GM12891 (cell line): ENCODE results near the gene SELENOV. TPM values are rescaled to one million over a fixed set of nuclear protein-coding genes. Genes with fewer than 3 reads are reported as not detected.
A peak's percentile ranks its signal among the peaks of the same experiment; 100 is the strongest.

Experiments
- DNase-seq: peaks from one replicate; pipeline ENCODE4 v3.0.0; 2011; ENCODE audit warnings: low spot score; ENCODE audit not compliant: insufficient read length
- FAIRE-seq: peaks from 2 replicates; lab custom pipeline; 2011; peaks lifted over from hg19 to GRCh38; lab: Jason Lieb, UNC
- PAX5 ChIP-seq: IDR thresholded peaks from 2 replicates; pipeline ENCODE4 v1.6.1; 2011; ENCODE audit warnings: low read length, moderate library complexity, mild to moderate bottlenecking; ENCODE audit not compliant: insufficient read depth, severe bottlenecking
- POLR2A ChIP-seq: IDR thresholded peaks from 2 replicates; pipeline ENCODE4 v1.6.1; 2011; ENCODE audit warnings: low read depth, low read length, control low read depth
- POLR2AphosphoS5 ChIP-seq: IDR thresholded peaks from 2 replicates; pipeline ENCODE4 v1.6.1; 2011; ENCODE audit warnings: low read depth, low read length, control low read depth
- POU2F2 ChIP-seq: IDR thresholded peaks from 2 replicates; pipeline ENCODE4 v1.6.1; 2011; ENCODE audit warnings: low read depth, mild to moderate bottlenecking, control low read depth, low read length, moderate library complexity
- SPI1 ChIP-seq: IDR thresholded peaks from 2 replicates; pipeline ENCODE4 v1.6.1; 2011; ENCODE audit warnings: low read depth, low read length, control low read depth
- TAF1 ChIP-seq: IDR thresholded peaks from 2 replicates; pipeline ENCODE4 v1.6.1; 2011; ENCODE audit warnings: low read depth, low read length, control low read depth
- polyA plus RNA-seq: library from polyadenylated mRNA; unstranded; fragments of >200 nt; gene quantifications from one replicate; pipeline ENCODE4 v1.2.1, GENCODE V29; 2012; ENCODE audit warnings: low read depth, missing spikeins, inconsistent platforms; ENCODE audit not compliant: missing spikeins

Gene SELENOV, protein sequence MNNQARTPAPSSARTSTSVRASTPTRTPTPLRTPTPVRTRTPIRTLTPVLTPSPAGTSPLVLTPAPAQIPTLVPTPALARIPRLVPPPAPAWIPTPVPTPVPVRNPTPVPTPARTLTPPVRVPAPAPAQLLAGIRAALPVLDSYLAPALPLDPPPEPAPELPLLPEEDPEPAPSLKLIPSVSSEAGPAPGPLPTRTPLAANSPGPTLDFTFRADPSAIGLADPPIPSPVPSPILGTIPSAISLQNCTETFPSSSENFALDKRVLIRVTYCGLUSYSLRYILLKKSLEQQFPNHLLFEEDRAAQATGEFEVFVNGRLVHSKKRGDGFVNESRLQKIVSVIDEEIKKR
- polyA plus RNA-seq: not detected

GRCh38 chr19:39514840-39515550 is at the start of gene SELENOV:
Gene SELENOV (plus strand): TSS chr19:39515139. CDS start chr19:39515213, 74 bp downstream.
- TF ChIP-seq POU2F2 (no peak), PAX5 (no peak), SPI1 (no peak), POLR2AphosphoS5 (no peak), TAF1 (no peak), POLR2A (no peak)
- DNase-seq: no peak
- peak; percentile 76 for FAIRE-seq

DNA sequence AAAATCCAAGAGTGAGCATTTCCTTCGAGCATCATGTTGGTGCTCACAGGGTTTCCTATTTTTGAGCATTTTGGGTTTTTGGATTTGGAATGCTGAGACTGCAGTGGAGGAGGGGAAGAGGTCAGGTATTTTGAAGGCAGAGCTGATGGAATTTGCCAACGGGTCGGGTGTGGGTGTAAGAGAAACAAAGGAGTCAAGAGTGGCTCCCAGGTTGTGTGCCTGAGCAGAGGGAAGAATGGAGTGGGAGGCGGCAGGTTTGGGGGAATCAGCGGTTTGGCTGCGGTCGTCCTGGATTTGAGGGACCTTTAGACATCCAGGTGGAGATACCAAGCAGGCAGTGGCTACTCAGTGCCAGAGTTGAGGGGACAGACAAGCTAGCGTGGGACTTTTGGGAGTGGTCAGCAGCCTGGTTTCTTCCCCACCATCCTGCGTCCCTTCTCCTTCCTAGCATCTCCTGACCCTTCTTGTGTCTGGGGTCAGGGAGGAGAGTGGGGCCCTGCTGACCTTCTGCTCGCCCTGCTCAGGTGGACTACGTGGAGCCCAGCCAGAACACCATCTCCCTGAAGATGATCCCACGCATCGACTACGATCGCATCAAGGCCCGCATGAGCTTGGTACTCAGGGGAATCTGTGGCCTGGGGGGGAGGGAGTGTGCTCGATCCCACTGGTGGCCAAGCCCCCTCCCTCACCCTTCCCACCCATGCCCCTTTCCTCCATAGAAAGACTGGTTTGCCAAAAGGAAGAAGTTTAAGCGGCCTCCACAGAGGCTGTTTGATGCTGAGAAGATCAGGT is 48.8 kb upstream of the SELENOV start:
- DNase-seq (no peak), FAIRE-seq (no peak)
- no peak for TF ChIP-seq PAX5
- TF ChIP-seq POLR2A: no peak
- TF ChIP-seq POU2F2: no peak
- TF ChIP-seq POLR2AphosphoS5: no peak
- TF ChIP-seq SPI1: no peak
- no peak for TF ChIP-seq TAF1

GRCh38 chr19:39467941-39468340 is 47.0 kb upstream of the SELENOV start:
- FAIRE-seq (no peak), DNase-seq (no peak)
- no peak for TF ChIP-seq POLR2AphosphoS5
- TF ChIP-seq POU2F2: no peak
- no peak for TF ChIP-seq PAX5
- no peak for TF ChIP-seq SPI1
- TF ChIP-seq TAF1: no peak
- 0 out of 2 replicates have a peak, but pooled peaks have one; percentile 9 for TF ChIP-seq POLR2A

GRCh38 chr19:39469036-39469435 is 45.9 kb upstream of the SELENOV start:
- no peak for FAIRE-seq
- no peak for DNase-seq
- no peak; the same call in 1 of the 2 replicates for TF ChIP-seq POLR2AphosphoS5
- no peak for TF ChIP-seq POU2F2
- no peak for TF ChIP-seq POLR2A
- no peak for TF ChIP-seq TAF1
- no peak for TF ChIP-seq PAX5
- TF ChIP-seq SPI1: no peak

DNA sequence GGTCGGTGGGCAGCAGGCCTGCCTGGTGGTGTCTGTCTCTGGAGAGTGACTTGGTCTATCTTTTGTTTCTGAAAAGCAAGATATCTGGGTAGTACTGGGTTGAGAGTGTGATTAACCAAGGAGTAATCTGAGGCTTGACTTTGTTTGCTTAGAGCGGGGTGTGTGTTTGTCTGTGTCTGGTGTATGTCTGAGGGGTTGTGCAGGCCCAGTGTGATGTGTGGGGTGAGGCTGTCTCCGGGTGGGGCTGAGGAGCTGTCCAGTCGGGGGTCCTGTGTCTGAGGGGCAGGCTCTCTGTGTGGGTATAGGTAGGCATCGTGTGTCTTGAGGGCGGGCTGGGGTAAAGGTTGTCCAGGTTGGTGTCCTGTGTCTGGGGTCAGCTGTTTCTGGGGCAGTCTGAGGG is 45.4 kb upstream of the SELENOV start:
- TF ChIP-seq POLR2AphosphoS5 (0 out of 2 replicates have a peak, but pooled peaks have one; percentile 25), POU2F2 (no peak)
- no peak for FAIRE-seq

GRCh38 chr19:39470724-39471339 is 44.1 kb upstream of the SELENOV start:
- FAIRE-seq: no peak
- TF ChIP-seq PAX5 (no peak), POLR2AphosphoS5 (no peak), SPI1 (no peak), TAF1 (no peak), POLR2A (no peak), POU2F2 (no peak)
- no peak for DNase-seq

More for the DNA sequence above, 45.4 kb upstream of the SELENOV start:
- DNase-seq: no peak

- DNase-seq: no peak
- FAIRE-seq: no peak
- TF ChIP-seq PAX5 (no peak), POU2F2 (peak; percentile 49; the same call in 1 of the 2 replicates)
These were observed 43.0 kb upstream of the SELENOV start for GRCh38 chr19:39471756-39472536.

DNA sequence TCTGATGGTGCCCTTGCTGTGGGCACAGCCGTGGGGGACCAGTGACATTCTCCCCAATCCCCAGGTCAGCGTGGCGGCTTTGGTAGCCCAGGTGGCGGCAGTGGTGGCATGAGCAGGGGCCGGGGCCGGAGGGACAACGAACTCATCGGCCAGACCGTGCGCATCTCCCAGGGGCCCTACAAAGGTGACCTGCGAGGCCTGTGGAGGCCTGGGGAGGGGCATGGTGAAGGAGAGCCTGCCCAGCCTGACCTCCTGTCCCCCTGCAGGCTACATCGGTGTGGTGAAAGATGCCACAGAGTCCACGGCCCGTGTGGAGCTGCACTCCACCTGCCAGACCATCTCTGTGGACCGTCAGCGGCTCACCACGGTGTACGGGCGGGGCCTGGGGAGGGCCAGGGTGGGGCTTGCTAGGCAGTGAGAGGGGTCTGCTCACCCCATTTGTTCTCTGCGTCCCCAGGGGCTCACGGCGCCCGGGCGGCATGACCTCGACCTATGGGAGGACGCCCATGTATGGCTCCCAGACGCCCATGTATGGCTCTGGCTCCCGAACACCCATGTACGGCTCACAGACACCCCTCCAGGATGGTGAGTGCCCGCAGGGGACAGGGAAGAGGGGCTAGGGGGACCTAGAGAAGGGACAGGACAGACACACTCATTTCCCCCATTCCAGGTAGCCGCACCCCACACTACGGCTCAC is 42.0 kb upstream of the SELENOV start:
- FAIRE-seq: no peak
- no peak for TF ChIP-seq POLR2A
- TF ChIP-seq PAX5: no peak
- TF ChIP-seq SPI1: no peak
- no peak for DNase-seq

DNA sequence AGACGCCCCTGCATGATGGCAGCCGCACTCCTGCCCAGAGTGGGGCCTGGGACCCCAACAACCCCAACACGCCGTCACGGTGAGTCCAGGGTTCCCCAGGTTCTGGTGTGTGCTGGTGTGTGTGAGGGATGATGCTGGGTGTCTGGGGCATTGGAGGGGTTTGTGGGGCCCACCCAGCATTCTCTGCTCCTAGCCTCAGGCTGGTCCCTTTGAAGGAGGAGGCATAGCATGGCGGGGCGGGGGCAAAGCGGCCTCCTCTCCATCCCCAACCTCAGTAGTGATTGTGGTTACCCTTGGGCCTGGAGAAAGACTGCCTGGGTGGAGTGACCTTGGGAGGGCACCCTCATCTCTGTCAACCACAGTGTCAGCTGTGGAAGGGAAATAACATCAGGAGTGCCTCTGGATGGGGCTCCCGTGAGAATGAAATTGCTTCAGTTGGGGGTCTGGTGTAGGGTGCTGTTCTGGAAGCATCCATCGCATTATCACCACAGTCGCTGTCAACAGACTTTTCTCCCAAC is 41.4 kb upstream of the SELENOV start:
- no peak for TF ChIP-seq POLR2A
- no peak for TF ChIP-seq POU2F2
- FAIRE-seq (no peak), DNase-seq (no peak)
